GM19240 (cell line): ENCODE measurements around the gene SCLY.
"Not testable (repeated sequence)": the region's sequence is repeated elsewhere in the genome, so short reads cannot be mapped to it uniquely, and the experiment has no call there.

Experiments
- DNase-seq: peaks from one replicate; pipeline ENCODE4 v3.0.0; 2011; ENCODE audit warnings: low spot score; ENCODE audit not compliant: insufficient read length

Gene SCLY

DNA sequence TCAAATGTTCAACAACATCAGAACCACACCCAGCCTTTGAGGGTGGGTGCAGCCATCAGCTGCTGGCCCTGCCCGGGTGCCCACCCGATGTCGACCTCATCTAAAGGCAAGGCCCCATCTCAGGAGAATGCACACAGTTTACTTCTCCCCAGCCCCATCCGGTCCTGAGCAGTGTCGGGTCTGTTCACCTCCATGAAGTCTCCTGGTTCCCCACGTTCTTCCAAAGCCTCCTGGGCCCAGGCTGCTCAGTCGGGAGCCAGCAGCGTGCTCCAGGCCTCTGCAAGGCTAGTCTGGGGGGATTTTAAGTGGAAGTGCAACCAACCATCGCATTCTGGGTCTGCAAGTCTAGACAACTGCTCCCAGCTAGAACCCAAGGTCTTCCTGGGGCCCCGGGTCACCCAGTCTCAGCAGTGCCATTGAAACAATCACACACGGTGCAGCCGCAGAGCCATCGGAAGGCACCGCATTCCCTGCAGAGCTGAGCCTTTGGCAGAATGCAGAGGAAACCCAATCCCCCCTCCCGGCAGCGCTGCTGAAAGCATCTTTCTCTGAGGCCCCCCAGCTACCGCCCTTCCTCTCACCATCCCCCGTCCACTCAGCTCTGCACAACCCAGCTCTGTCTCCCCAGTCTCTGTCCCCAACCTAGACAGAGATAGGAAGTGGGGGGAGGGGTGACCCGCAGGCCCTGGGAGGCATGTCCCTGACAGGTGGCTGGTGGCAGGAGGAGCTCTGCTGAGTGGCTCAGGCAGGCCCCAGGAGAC is 47.8 kb downstream of the SCLY start:
- peak; percentile 58 for DNase-seq

DNA sequence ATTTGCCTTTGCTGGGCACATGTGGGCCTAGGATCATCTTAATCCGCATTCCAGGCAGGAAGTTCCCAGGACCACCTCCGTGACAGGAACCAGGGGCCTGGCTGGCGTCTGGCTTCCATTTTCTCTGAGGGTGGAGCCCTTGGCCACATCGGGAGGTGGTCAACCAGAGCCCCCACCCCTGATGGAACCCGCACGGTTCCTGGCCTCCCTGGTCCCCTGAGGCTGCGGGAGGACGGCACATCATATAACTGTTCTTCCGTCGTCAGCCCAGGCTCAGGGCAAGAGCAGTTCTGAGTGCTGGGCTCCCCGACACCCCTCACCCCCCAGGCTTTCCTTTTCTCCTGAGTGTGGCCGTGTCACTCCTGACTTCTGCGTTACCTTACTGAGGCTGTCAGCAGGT is 52.8 kb downstream of the SCLY start:
- DNase-seq, result no peak

GRCh38 chr2:238114331-238114841 is 53.6 kb downstream of the SCLY start:
- DNase-seq, result no peak

- DNase-seq, result no peak
These were observed 54.3 kb downstream of the SCLY start for GRCh38 chr2:238114851-238115660.

DNA sequence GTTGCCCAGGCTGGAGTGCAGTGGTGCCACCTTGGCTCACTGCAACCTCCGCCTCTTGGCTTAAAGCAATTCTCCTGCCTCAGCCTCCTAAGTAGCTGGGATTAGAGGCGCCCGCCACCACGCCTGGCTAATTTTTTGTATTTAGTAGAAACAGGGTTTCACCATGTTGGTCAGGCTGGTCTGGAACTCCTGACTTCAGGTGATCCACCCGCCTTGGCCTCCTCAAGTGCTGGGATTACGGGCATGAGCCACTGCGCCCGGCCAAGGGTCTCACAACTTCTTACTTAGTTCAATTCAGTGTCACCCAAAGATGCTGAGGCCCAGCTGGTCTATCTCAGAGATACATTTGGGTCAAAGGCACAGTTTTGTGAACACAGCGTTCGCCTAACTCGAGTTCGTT is 54.9 kb downstream of the SCLY start:
- not testable (repeated sequence) for DNase-seq

- no peak for DNase-seq
These were observed 55.7 kb downstream of the SCLY start for GRCh38 chr2:238116298-238117198.

DNA sequence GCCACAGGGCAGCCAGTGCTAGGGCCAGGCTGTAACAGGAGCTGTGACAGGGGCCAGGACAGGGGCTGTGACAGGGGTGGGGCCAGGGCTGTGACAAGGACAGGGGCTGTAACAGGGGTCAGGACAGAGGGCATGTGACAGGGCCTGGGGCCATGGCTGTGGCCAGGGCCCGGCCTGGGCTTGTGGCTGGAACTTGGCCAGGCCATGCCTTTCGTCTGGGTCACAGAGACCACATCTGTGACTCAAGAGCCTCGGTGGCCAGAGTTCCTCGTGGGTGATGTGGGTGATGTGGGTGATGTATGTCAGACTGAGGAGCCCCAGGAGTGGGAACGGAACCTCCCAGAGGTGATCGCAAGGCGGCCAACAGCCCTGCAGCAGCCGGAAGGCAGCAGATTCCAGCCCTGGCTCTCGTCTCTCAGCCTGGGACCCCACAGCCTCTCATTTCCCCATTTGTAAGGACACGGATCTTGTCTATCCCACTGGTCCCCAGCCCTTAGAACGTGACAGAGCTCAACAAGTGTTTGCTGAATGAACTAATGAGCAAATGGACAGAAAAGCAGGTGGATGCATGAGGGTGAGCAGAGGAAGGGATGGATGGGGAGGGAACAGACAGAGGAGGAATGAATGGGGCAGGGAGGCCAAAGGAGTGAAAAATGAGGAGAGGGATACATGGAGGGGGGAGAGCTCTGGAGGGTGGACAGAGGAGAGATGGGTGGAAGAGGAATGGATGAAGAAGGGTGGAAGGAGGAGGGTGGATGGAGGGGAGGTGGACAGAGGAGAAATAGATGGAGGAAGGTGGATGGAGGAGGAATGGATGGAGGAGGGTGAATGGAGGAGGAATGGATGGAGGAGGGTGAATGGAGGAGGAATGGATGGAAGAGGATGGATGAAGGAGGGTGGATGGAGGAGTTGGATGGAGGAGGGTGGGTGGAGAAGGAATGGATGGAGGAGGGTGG is 56.7 kb downstream of the SCLY start:
- no peak for DNase-seq

- DNase-seq, result no peak
These were observed 59.1 kb downstream of the SCLY start for GRCh38 chr2:238119756-238120462.

DNA sequence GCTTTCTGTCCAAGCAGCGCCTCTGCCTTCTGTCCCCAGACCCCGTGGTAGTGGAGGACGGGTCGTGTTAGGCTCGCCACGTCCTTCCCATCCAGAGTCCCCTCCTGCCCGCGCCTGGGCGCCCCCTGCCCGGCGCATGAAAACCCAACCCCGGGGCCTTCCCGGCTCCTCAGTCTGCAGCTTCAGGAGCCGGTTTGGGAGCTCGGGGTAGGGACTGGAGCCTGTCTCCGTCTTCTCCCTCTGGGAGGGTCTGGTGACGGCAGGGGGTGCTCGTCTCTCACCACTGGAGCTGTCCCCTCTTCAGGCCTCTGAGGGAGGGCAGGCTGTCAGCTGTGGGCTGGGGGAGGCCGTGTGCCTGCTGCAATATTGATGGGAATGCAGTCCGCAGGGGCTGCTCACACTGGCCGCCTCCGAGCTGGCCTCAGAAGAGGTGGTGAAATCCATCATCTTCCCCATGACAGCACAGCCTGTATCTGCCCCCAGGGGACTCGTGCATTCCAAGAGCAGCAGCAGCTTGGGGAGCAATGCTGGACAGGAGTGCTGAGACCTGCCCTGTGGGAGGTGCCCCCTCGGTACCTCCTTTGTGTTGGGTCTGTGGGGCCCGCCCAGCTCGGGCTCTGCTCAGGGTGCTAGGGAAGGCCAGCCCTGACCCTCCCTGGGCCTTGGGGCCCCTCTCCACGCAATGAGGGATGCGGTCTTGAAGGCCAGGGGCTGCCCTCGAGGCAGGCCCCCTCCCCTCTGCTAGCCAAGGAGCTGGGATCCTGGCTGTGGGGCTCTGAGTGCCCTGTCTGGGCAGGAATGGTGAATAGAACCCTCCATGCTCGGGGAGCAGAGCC is 59.9 kb downstream of the SCLY start:
- DNase-seq, result no peak

DNA sequence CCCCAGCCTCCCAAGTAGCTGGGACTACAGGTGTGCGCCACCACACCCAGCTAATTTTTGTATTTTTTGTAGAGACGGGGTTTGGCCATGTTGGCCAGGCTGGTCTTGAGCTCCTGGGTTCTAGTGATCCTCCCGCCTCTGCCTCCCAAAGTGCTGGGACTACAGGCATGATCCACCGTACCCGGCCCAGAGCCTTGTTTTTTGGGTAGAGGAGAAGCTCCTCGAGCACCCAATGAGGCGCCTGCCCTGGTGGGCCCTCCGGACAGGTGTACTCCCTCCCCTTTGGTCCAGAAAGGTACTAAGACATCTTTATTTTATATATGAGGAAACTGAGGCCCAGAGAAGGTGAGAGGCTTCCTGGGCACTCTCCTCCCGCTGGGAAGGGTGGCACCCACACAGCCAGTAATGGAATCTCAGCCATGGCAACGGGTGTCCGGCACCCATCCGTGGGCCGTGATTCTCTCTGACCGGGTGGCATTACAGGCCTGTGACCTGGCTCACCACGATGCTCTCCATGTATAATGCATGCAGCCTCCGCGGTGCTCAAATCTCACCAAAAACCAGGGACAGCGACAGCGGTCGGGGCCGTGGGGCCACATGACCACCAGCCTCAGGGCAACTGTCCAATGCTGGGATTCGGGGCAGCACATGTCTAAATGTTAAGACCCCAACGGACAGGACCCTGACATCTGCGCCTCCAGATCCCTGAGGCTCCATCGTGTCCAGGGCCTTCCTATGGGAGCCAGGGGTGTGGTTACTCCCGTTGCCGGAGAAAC is 60.9 kb downstream of the SCLY start:
- no peak for DNase-seq

GRCh38 chr2:238122287-238123217 is 61.8 kb downstream of the SCLY start:
- no peak for DNase-seq

- no peak for DNase-seq
These were observed 62.6 kb downstream of the SCLY start for GRCh38 chr2:238123218-238123971.

DNA sequence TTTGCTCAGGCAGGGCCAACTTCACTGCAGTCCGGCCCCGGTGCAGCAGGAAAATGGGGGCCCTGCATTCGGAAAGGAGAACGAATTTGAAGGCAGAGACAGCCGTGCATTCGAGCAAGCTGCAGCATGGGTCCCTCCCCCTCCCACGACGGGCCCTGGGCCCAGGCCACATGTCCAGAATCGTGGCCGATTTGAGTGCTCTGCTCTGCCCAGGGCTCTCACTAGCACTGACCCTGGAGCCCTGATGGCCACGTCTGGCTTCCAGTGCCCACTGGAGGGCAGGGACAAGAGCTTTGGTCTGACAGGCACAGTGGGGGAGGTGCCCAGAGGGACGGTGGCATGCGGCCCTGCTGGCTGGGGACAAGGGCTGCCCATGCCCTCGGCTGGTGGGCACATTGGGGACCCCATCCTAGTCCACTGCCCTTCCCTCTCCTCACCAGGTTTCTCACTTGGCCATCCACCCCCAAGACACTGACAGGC is 63.2 kb downstream of the SCLY start:
- no peak for DNase-seq

GRCh38 chr2:238124488-238125126 is 63.8 kb downstream of the SCLY start:
- DNase-seq, result no peak

GRCh38 chr2:238125127-238125885 is 64.5 kb downstream of the SCLY start:
- no peak for DNase-seq
